NT2/D1 (cell line): Measurements from ENCODE around the gene TPRKB.
"Not testable (repeated sequence)": the region's sequence is repeated elsewhere in the genome, so short reads cannot be mapped to it uniquely, and the experiment has no call there.

Source experiments
- SUZ12 ChIP-seq: IDR thresholded peaks from 2 replicates; pipeline ENCODE4 v1.6.1; 2011; ENCODE audit not compliant: insufficient read length, insufficient read depth; ENCODE audit errors: extremely low read depth
- YY1 ChIP-seq: IDR thresholded peaks from 2 replicates; pipeline ENCODE4 v1.6.1; 2011; ENCODE audit not compliant: insufficient read length, insufficient read depth
- ZNF274 ChIP-seq: IDR thresholded peaks from 2 replicates; pipeline ENCODE4 v1.6.1; 2011; ENCODE audit warnings: mild to moderate bottlenecking, low read depth, low read length

DNA sequence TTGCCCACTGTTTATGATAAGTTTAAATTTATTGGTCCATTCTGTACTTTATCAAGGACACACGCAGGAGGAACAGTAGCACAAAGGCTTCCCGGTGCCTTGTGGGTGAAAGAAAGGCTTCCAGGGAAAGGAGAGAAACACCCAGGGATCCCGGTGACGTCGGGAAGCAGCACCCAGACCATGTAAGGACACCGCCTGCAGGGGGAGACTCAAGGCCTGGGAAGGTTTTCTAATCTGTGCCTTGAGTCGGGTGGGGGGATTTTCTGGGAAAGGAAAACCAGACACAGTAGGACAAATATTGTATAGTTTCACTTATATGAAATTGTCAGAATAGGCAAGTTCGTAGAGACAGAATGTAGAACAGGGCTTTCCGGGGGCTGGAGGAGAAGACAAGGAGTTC is 52.2 kb downstream of the TPRKB start:
- TF ChIP-seq YY1, ZNF274, SUZ12: not testable (repeated sequence)
